Measurements from ENCODE around the gene ADCY4. TPM values are rescaled to one million over a fixed set of nuclear protein-coding genes. Genes with fewer than 3 reads are reported as not detected.

Gene ADCY4
- total RNA-seq, 1 donor from 2014 or later = 3.4 TPM

GRCh38 chr14:24299255-24300191 is 35.3 kb downstream of the ADCY4 start, which contains the start of the genes DHRS1 and NOP9:
Gene DHRS1, minus strand, starts transcription at chr14:24299780. Its CDS starts 674 bp downstream, at chr14:24299106.
Gene NOP9, plus strand, starts transcription at chr14:24299850. Its CDS starts 105 bp downstream, at chr14:24299955.
- no peak for TF ChIP-seq CTCF (IDR thresholded peaks at IDR 0.05; ENCODE audit: unreplicated experiment)

GRCh38 chr14:24298892-24299254 is 36.0 kb downstream of the ADCY4 start:
- peaks cover 7% of the 10 kb centered on the region for H3K36me3 Mint-ChIP-seq
- H3K27ac Mint-ChIP-seq = peak overlapping the region; percentile 97
- no peaks in the 10 kb centered on the region for H3K9me3 Mint-ChIP-seq
- peak overlapping the region; percentile 97 for H3K4me3 Mint-ChIP-seq
- no peak for TF ChIP-seq CTCF (IDR thresholded peaks at IDR 0.05; ENCODE audit: unreplicated experiment)
- H3K4me1 Mint-ChIP-seq = peaks cover 36% of the 10 kb centered on the region
- DNase-seq (ENCODE audit: low spot score in 2 of 2, unreplicated experiment in 2 of 2) = no peak
- no peaks in the 10 kb centered on the region for H3K27me3 Mint-ChIP-seq (ENCODE audit: low read depth)

More at GRCh38 chr14:24299255-24300191, 35.3 kb downstream of the ADCY4 start, which contains the start of the genes DHRS1 and NOP9:
- no peaks in the 10 kb centered on the region for H3K27me3 Mint-ChIP-seq (ENCODE audit: low read depth)
- H3K9me3 Mint-ChIP-seq = no peaks in the 10 kb centered on the region
- peaks cover 36% of the 10 kb centered on the region for H3K4me1 Mint-ChIP-seq
- H3K36me3 Mint-ChIP-seq = peaks cover 11% of the 10 kb centered on the region
- peak within 1 kb of the TSS; percentile 97 for H3K4me3 Mint-ChIP-seq
- peak; percentile 87 to 98 for DNase-seq (ENCODE audit: low spot score in 2 of 2, unreplicated experiment in 2 of 2)
- peak within 1 kb of the TSS; percentile 97 for H3K27ac Mint-ChIP-seq

GRCh38 chr14:24297190-24297964 is 37.5 kb downstream of the ADCY4 start:
- H3K9me3 Mint-ChIP-seq = no peaks in the 10 kb centered on the region
- peak overlapping the region; percentile 32 for H3K27ac Mint-ChIP-seq
- peaks cover 36% of the 10 kb centered on the region for H3K4me1 Mint-ChIP-seq
- H3K27me3 Mint-ChIP-seq (ENCODE audit: low read depth) = no peaks in the 10 kb centered on the region
- peak overlapping the region; percentile 30 for H3K4me3 Mint-ChIP-seq
- TF ChIP-seq CTCF (IDR thresholded peaks at IDR 0.05; ENCODE audit: unreplicated experiment) = no peak
- no peak for DNase-seq (ENCODE audit: low spot score in 2 of 2, unreplicated experiment in 2 of 2)
- H3K36me3 Mint-ChIP-seq = peaks cover 2% of the 10 kb centered on the region

GRCh38 chr14:24296341-24297157 is 38.3 kb downstream of the ADCY4 start:
- peak in 1 of 2 experiments; percentile 61 for DNase-seq (ENCODE audit: low spot score in 2 of 2, unreplicated experiment in 2 of 2)
- H3K4me1 Mint-ChIP-seq = peaks cover 35% of the 10 kb centered on the region
- peak; percentile 56 for TF ChIP-seq CTCF (IDR thresholded peaks at IDR 0.05; ENCODE audit: unreplicated experiment)
- peak overlapping the region; percentile 76 for H3K27ac Mint-ChIP-seq
- H3K36me3 Mint-ChIP-seq = peaks cover 3% of the 10 kb centered on the region
- no peaks in the 10 kb centered on the region for H3K9me3 Mint-ChIP-seq
- H3K4me3 Mint-ChIP-seq = no peak overlapping the region
- H3K27me3 Mint-ChIP-seq (ENCODE audit: low read depth) = no peaks in the 10 kb centered on the region

- Mint-ChIP-seq H3K9me3 (no peaks in the 10 kb centered on the region), H3K4me1 (peaks cover 12% of the 10 kb centered on the region), H3K27ac (no peak overlapping the region), H3K27me3 (ENCODE audit: low read depth) (no peaks in the 10 kb centered on the region), H3K4me3 (no peak overlapping the region), H3K36me3 (peaks cover 9% of the 10 kb centered on the region)
- no peak for TF ChIP-seq CTCF (IDR thresholded peaks at IDR 0.05; ENCODE audit: unreplicated experiment)
- DNase-seq (ENCODE audit: low spot score in 2 of 2, unreplicated experiment in 2 of 2) = no peak
These were observed 41.3 kb downstream of the ADCY4 start for GRCh38 chr14:24293525-24293924.
